CD14-positive monocyte (primary cell): ENCODE results near the gene RBM44. TPM values are rescaled to one million over a fixed set of nuclear protein-coding genes. Genes with fewer than 3 reads are reported as not detected.
"Not testable (repeated sequence)": the region's sequence is repeated elsewhere in the genome, so short reads cannot be mapped to it uniquely, and the experiment has no call there.

Experiments
- DNase-seq, 3 donors: peaks; one replicate each; pipeline ENCODE4 v3.0.0-alpha.2; 2011 to 2022
- H2AFZ ChIP-seq: 2 replicates; pipeline ENCODE4 v1.6.0; 2012; ENCODE audit warnings: mild to moderate bottlenecking, low read depth, low read length, inconsistent platforms; ENCODE audit not compliant: insufficient read depth, poor library complexity, severe bottlenecking
- H3K27ac ChIP-seq, 2 donors: 1 replicate in 1 of 2; 2 replicates in 1 of 2; pipeline ENCODE4 v1.5.1; 2012 to 2013; ENCODE audit warnings: low read length in 2 of 2, control low read depth in 1 of 2, inconsistent platforms in 1 of 2, low read depth in 1 of 2, mild to moderate bottlenecking in 1 of 2
- H3K27me3 ChIP-seq, 2 donors: one replicate each; pipeline versions ENCODE4 v1.6.0 to v1.6.1; 2011 to 2013; ENCODE audit warnings: low read length in 2 of 2; ENCODE audit not compliant: control insufficient read depth in 2 of 2, insufficient read depth in 2 of 2
- H3K36me3 ChIP-seq, 2 donors: replicated peaks in 1 of 2; 1 replicate in 1 of 2; 2 replicates in 1 of 2; pipeline versions ENCODE4 v1.5.1 to v1.6.1; 2012 to 2013; ENCODE audit warnings: low read length in 2 of 2, control low read depth in 1 of 2, inconsistent platforms in 1 of 2, mild to moderate bottlenecking in 1 of 2; ENCODE audit not compliant: insufficient read depth in 2 of 2, control insufficient read depth in 1 of 2
- H3K4me1 ChIP-seq, 2 donors: 1 replicate in 1 of 2; 2 replicates in 1 of 2; pipeline versions ENCODE4 v1.5.1 to v1.6.1; 2012 to 2013; ENCODE audit warnings: low read length in 2 of 2, control low read depth in 1 of 2, inconsistent platforms in 1 of 2, mild to moderate bottlenecking in 1 of 2, moderate library complexity in 1 of 2; ENCODE audit not compliant: insufficient read depth in 2 of 2, control insufficient read depth in 1 of 2
- H3K4me2 ChIP-seq: replicated peaks from 2 replicates; pipeline ENCODE3; 2012; ENCODE audit warnings: low read length, moderate library complexity, mild to moderate bottlenecking; ENCODE audit not compliant: poor library complexity, severe bottlenecking; ENCODE audit errors: extremely low read depth
- H3K4me3 ChIP-seq, 3 experiments: fragments of 200-600 bp in 1 of 3; sonication (generic) in 1 of 3; replicated peaks in 1 of 3; 1 replicate in 2 of 3; 2 replicates in 1 of 3; pipeline ENCODE4 v1.5.1; 2011 to 2013; ENCODE audit warnings: low read length in 3 of 3, mild to moderate bottlenecking in 3 of 3, control low read depth in 2 of 3, low read depth in 2 of 3, inconsistent platforms in 1 of 3, moderate library complexity in 1 of 3
- H3K79me2 ChIP-seq: 2 replicates; pipeline ENCODE4 v1.6.0; 2012; ENCODE audit warnings: mild to moderate bottlenecking, control low read depth, inconsistent platforms, low read length, moderate library complexity; ENCODE audit not compliant: insufficient read depth
- H3K9ac ChIP-seq: 2 replicates; pipeline ENCODE4 v1.6.0; 2017; ENCODE audit warnings: low read length, mild to moderate bottlenecking; ENCODE audit not compliant: insufficient read depth, poor library complexity, severe bottlenecking
- H3K9me3 ChIP-seq, 2 donors: replicated peaks in 1 of 2; 1 replicate in 1 of 2; 2 replicates in 1 of 2; pipeline versions ENCODE4 v1.5.1 to v1.6.1; 2012 to 2013; ENCODE audit warnings: low read length in 2 of 2, control low read depth in 1 of 2; ENCODE audit not compliant: control insufficient read depth in 1 of 2, insufficient read depth in 1 of 2
- H4K20me1 ChIP-seq: 2 replicates; pipeline ENCODE4 v1.6.0; 2012; ENCODE audit warnings: mild to moderate bottlenecking, low read length, control low read depth, moderate library complexity; ENCODE audit not compliant: insufficient read depth
- H3K27ac Mint-ChIP-seq, 7 donors: one replicate each; pipeline ENCODE4 v1.8.0; 2020; ENCODE audit warnings: mild to moderate bottlenecking in 7 of 7, mixed read lengths in 7 of 7, moderate library complexity in 6 of 7, inconsistent platforms in 2 of 7
- H3K27me3 Mint-ChIP-seq, 3 donors: one replicate each; pipeline ENCODE4 v1.8.0; 2021 to 2022; ENCODE audit warnings: low read depth in 3 of 3, mild to moderate bottlenecking in 3 of 3, mixed read lengths in 3 of 3, moderate library complexity in 3 of 3, inconsistent platforms in 1 of 3
- H3K36me3 Mint-ChIP-seq, 2 donors: one replicate each; pipeline ENCODE4 v1.8.0; 2020; ENCODE audit warnings: mixed read lengths in 2 of 2, inconsistent platforms in 1 of 2, mild to moderate bottlenecking in 1 of 2
- H3K4me1 Mint-ChIP-seq: one replicate; pipeline ENCODE4 v1.8.0; 2020; ENCODE audit warnings: mild to moderate bottlenecking, mixed read lengths
- H3K4me3 Mint-ChIP-seq, 2 donors: one replicate each; pipeline ENCODE4 v1.8.0; 2020; ENCODE audit warnings: mild to moderate bottlenecking in 2 of 2, mixed read lengths in 2 of 2, moderate library complexity in 1 of 2
- H3K9me3 Mint-ChIP-seq, 7 donors: one replicate each; pipeline ENCODE4 v1.8.0; 2020 to 2022; ENCODE audit warnings: mixed read lengths in 7 of 7, mild to moderate bottlenecking in 6 of 7, moderate library complexity in 6 of 7, inconsistent platforms in 2 of 7
- WGBS: methylation state at CpG from one replicate; pipeline ENCODE4 v1.1.5; 2013; ENCODE audit warnings: missing lambda C conversion rate; ENCODE audit not compliant: insufficient coverage; 5-methylcytosine and 5-hydroxymethylcytosine counted together
- intact Hi-C, 2 donors: fragments of 100-400 bp; cut with micrococcal nuclease; formaldehyde crosslinking; loops; one replicate each; pipeline versions ENCODE4 v1.15.0 to v1.15.1; 2023
- polyA plus RNA-seq, 3 donors: library from polyadenylated mRNA; depleted of rRNA in 1 of 3; unstranded in 2 of 3; stranded (reverse) in 1 of 3; fragments of 300-500 nt in 2 of 3; fragments of >200 nt in 1 of 3; fragmentation: Illumina TruSeq in 2 of 3; gene quantifications; 1 replicate in 2 of 3; 2 replicates in 1 of 3; pipeline ENCODE4 v1.2.3, GENCODE V29; 2012 to 2021
- TF ChIP-seq, protein P1 (sequence below): fragments of 200-600 bp; IDR thresholded peaks from one replicate; pipeline ENCODE4 v1.8.0; 2022; ENCODE audit warnings: antibody characterized with exemption, mild to moderate bottlenecking

RBM44 gene
- polyA plus RNA-seq, 3 donors = 0.07 to 1.5 TPM; not detected in 1

DNA sequence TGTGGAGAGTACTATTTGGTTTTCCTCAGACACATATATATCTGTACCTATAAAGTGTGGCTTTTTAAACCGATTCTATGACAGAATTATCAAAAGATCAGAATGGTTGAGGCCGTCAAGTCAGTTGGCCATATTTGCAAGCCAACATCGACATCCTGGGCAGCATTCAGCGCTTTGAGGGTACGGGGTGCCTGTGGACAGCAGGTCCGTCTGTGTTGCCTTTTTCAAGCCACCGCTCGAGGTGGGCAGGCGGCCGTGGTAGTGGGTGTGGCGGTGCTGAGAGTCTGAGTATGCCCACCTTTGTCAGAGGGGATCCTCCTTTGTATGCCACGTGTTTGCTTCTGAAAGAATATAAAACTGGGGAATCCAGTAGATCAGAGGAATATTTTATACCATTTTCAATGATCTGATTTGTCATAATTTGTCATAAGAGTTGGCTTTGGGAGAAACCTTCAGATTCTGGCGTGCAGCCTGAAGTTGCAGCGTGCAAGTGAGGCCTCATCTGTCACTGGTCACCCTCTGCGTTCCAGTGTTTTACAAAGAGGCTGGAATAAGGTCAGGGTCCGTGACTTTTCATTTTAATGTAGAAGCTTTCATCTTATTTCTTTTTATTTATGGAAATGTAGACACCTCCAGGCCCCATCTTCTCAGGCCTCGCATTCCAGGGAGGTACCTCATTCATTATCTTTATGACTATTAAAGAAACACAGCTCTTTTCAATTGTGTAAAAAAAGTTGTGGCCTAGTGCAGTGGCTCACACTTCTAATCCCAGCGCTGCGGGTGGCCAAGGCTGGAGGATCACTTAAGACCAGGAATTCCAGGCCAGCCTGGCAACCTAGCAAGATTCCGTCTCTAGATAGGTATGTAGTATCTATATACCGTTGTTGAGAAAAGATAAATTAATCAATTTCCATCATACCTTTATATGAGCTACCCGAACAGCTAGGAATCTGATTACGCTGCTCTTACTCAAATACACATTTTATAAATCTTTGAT, 37.8 kb upstream of the RBM44 start:
- Mint-ChIP-seq H3K4me1 (no peaks in the 10 kb centered on the region), H3K9me3 (no peaks in the 10 kb centered on the region), H3K36me3 (peaks cover 84 to 90% of the 10 kb centered on the region in 2 donors), H3K27me3 (no peaks in the 10 kb centered on the region), H3K4me3 (no peak overlapping the region), H3K27ac (peak overlapping the region in 1 of 7 donors; percentile 6)
- WGBS = 97% methylated on average over 10 of the region's 23 CpGs
- Histone ChIP-seq H3K4me2 (no peak overlapping the region), H3K4me1 (no peaks in the 10 kb centered on the region), H3K9ac (no peak overlapping the region), H3K9me3 (no peaks in the 10 kb centered on the region), H3K27ac (no peak overlapping the region), H3K36me3 (peaks cover 82 to 98% of the 10 kb centered on the region in 2 donors), H3K79me2 (peaks cover 9% of the 10 kb centered on the region), H2AFZ (no peak overlapping the region), H3K27me3 (no peaks in the 10 kb centered on the region), H4K20me1 (peaks cover 95% of the 10 kb centered on the region), H3K4me3 (no peak overlapping the region)
- DNase-seq = no peak
- TF ChIP-seq, protein P1, sequence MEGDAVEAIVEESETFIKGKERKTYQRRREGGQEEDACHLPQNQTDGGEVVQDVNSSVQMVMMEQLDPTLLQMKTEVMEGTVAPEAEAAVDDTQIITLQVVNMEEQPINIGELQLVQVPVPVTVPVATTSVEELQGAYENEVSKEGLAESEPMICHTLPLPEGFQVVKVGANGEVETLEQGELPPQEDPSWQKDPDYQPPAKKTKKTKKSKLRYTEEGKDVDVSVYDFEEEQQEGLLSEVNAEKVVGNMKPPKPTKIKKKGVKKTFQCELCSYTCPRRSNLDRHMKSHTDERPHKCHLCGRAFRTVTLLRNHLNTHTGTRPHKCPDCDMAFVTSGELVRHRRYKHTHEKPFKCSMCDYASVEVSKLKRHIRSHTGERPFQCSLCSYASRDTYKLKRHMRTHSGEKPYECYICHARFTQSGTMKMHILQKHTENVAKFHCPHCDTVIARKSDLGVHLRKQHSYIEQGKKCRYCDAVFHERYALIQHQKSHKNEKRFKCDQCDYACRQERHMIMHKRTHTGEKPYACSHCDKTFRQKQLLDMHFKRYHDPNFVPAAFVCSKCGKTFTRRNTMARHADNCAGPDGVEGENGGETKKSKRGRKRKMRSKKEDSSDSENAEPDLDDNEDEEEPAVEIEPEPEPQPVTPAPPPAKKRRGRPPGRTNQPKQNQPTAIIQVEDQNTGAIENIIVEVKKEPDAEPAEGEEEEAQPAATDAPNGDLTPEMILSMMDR = no peak
- intact Hi-C loops = no loop called here

DNA sequence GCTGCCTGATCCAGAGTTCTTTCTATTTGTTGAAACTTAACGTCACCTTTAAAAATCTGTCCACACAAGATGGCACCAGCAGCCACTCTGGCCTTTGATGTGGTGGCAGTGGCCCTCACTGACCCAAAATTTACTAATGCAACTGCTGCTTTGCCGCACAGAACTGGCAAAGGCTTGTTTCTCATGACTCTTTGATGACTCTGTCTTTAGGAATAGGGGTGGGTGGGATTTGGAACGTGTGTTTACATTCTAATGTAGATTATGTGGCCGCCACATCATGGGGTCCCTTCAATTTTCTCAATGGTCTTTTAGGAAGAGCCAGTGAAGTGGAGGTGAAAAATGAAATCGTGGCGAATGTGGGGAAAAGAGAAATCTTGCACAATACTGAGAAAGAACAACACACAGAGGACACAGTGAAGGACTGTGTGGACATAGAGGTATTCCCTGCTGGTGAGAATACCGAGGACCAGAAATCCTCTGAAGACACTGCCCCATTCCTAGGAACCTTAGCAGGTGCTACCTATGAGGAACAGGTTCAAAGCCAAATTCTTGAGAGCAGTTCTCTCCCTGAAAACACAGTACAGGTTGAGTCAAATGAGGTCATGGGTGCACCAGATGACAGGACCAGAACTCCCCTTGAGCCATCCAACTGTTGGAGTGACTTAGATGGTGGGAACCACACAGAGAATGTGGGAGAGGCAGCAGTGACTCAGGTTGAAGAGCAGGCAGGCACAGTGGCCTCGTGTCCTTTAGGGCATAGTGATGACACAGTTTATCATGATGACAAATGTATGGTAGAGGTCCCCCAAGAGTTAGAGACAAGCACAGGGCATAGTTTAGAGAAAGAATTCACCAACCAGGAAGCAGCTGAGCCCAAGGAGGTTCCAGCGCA, 36.0 kb upstream of the RBM44 start:
- Mint-ChIP-seq H3K27ac (peak overlapping the region in 5 of 7 donors; percentile 7 to 65 (median 26)), H3K36me3 (peaks cover 77 to 90% of the 10 kb centered on the region in 2 donors)
- H2AFZ ChIP-seq, H3K4me3 Mint-ChIP-seq, H3K4me1 Mint-ChIP-seq, H3K27me3 ChIP-seq, H3K4me1 ChIP-seq, H3K9me3 ChIP-seq, DNase-seq, H3K4me2 ChIP-seq, H3K27me3 Mint-ChIP-seq, H3K9me3 Mint-ChIP-seq, H3K79me2 ChIP-seq, H3K9ac ChIP-seq, intact Hi-C loops, H3K4me3 ChIP-seq: not testable (repeated sequence)
- peak overlapping the region in 1 of 2 donors; percentile 13 for H3K27ac ChIP-seq
- peaks cover 95% of the 10 kb centered on the region for H4K20me1 ChIP-seq
- H3K36me3 ChIP-seq = peaks cover 77 to 98% of the 10 kb centered on the region in 2 donors
- 93% methylated on average over 4 of the region's 9 CpGs for WGBS
